Lower leg skin (tissue), 3 donors: ENCODE data around the gene EPC2.

ENCODE experiments used
- POLR2A ChIP-seq, 2 donors: fragments of 450-650 bp; IDR thresholded peaks; one replicate each; pipeline ENCODE4 v1.6.1; 2016 to 2017; ENCODE audit warnings: antibody characterized with exemption in 2 of 2, mild to moderate bottlenecking in 1 of 2, moderate library complexity in 1 of 2
- TF ChIP-seq, protein P1 (sequence below), 3 donors: fragments of 450-650 bp; IDR thresholded peaks; one replicate each; pipeline ENCODE4 v1.5.1; 2016; ENCODE audit warnings: antibody characterized with exemption in 3 of 3, mild to moderate bottlenecking in 3 of 3, moderate library complexity in 2 of 3

GRCh38 chr2:148660999-148661398 lies 16.4 kb downstream of the EPC2 start:
- TF ChIP-seq, protein P1, sequence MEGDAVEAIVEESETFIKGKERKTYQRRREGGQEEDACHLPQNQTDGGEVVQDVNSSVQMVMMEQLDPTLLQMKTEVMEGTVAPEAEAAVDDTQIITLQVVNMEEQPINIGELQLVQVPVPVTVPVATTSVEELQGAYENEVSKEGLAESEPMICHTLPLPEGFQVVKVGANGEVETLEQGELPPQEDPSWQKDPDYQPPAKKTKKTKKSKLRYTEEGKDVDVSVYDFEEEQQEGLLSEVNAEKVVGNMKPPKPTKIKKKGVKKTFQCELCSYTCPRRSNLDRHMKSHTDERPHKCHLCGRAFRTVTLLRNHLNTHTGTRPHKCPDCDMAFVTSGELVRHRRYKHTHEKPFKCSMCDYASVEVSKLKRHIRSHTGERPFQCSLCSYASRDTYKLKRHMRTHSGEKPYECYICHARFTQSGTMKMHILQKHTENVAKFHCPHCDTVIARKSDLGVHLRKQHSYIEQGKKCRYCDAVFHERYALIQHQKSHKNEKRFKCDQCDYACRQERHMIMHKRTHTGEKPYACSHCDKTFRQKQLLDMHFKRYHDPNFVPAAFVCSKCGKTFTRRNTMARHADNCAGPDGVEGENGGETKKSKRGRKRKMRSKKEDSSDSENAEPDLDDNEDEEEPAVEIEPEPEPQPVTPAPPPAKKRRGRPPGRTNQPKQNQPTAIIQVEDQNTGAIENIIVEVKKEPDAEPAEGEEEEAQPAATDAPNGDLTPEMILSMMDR (IDR thresholded peaks at IDR 0.05): no peak
- TF ChIP-seq POLR2A (IDR thresholded peaks at IDR 0.05): no peak
